ENCODE results near the gene RMC1.

DNA sequence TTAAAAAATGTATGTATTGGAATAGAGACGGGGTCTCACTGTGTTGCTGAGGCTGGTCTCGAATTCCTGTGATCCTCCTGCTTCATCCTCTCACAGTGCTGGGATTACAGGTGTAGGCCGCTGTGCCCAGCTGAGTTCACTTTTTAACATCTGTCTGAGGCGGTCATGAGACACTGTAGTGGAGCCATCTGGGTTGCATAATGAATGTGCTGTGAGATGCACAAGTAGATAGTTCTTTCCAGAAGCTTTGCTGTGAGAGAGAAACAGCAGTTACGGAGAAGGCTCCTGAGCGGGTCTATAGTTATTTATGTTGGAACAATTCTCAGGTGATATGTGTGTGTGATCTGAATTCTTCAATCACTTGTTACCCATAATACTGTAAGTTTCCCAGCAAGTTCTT lies 3.1 kb downstream of the RMC1 start:
- TF ChIP-seq EZH2 (IDR thresholded peaks at IDR 0.05; ENCODE audit: borderline replicate concordance, low read depth, low read length, poor library complexity, severe bottlenecking) (no peak), CTCF (conservative IDR thresholded peaks at IDR 0.05; ENCODE audit: low read depth, low read length) (no peak)
